Measurements from ENCODE around the gene GALNT4. TPM values are rescaled to one million over a fixed set of nuclear protein-coding genes. Genes with fewer than 3 reads are reported as not detected.
A peak's percentile ranks its signal among the peaks of the same experiment; 100 is the strongest.

GALNT4 gene
- total RNA-seq, 6 experiments from 2014 or later: 2.5 to 6.2 (median 4.1) TPM

GRCh38 chr12:89539426-89540223 is 15.0 kb upstream of the GALNT4 start:
- ATAC-seq: no peak
- no peaks in the 10 kb centered on the region for H3K27me3 ChIP-seq
- no peaks in the 10 kb centered on the region for H3K36me3 ChIP-seq
- H3K27ac ChIP-seq: no peak overlapping the region
- no peak overlapping the region for H3K4me3 ChIP-seq
- no peaks in the 10 kb centered on the region for H3K9me3 ChIP-seq
- H3K4me1 ChIP-seq: peaks cover 0 to 3% (median 1%) of the 10 kb centered on the region in 4 donors
- WGBS (ENCODE audit: insufficient coverage, low coverage, low lambda C conversion rate, missing lambda C conversion rate): 35% methylated on average over 5 of the region's 5 CpGs
- intact Hi-C loops (cut with DNase I): no loop called here
- TF ChIP-seq, protein P1, sequence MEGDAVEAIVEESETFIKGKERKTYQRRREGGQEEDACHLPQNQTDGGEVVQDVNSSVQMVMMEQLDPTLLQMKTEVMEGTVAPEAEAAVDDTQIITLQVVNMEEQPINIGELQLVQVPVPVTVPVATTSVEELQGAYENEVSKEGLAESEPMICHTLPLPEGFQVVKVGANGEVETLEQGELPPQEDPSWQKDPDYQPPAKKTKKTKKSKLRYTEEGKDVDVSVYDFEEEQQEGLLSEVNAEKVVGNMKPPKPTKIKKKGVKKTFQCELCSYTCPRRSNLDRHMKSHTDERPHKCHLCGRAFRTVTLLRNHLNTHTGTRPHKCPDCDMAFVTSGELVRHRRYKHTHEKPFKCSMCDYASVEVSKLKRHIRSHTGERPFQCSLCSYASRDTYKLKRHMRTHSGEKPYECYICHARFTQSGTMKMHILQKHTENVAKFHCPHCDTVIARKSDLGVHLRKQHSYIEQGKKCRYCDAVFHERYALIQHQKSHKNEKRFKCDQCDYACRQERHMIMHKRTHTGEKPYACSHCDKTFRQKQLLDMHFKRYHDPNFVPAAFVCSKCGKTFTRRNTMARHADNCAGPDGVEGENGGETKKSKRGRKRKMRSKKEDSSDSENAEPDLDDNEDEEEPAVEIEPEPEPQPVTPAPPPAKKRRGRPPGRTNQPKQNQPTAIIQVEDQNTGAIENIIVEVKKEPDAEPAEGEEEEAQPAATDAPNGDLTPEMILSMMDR (IDR thresholded peaks at IDR 0.05): no peak
- TF ChIP-seq POLR2A (IDR thresholded peaks at IDR 0.05): no peak
- DNase-seq: no peak

DNA sequence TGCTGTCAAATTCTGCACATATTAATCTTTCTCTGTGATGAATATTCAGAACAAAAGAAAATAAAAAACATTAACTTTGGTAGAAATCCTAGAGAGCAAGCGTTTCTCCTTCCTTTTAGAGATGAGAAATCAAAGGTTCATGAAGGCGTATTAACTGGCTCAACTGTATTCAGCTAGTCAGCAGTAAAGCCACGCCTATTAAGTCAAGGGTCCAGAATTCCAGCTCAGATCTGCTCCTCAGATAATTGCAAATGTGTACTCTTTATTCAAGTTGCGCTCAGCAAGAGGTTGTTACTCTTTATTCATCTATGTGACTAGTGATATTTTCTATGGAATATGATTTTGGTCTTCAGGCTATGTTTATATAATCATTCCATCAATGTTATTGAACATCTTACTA is 14.3 kb upstream of the GALNT4 start:
- intact Hi-C loops (cut with DNase I): no loop called here
- H3K9me3 ChIP-seq: no peaks in the 10 kb centered on the region
- 84% methylated on average over 4 of the region's 4 CpGs for WGBS (ENCODE audit: insufficient coverage, low coverage, low lambda C conversion rate, missing lambda C conversion rate)
- no peak for DNase-seq
- H3K4me1 ChIP-seq: no peaks in the 10 kb centered on the region
- H3K4me3 ChIP-seq: no peak overlapping the region
- H3K36me3 ChIP-seq: no peaks in the 10 kb centered on the region
- H3K27ac ChIP-seq: no peak overlapping the region
- no peak for TF ChIP-seq POLR2A (IDR thresholded peaks at IDR 0.05)
- TF ChIP-seq, protein P1 (IDR thresholded peaks at IDR 0.05): no peak
- ATAC-seq: no peak
- no peaks in the 10 kb centered on the region for H3K27me3 ChIP-seq

- ATAC-seq: no peak
- TF ChIP-seq POLR2A (IDR thresholded peaks at IDR 0.05): no peak
- TF ChIP-seq, protein P1 (IDR thresholded peaks at IDR 0.05): no peak
These were observed 12.8 kb upstream of the GALNT4 start for GRCh38 chr12:89537389-89537788.

GRCh38 chr12:89529738-89530137 is 5.1 kb upstream of the GALNT4 start:
- DNase-seq (no peak), ATAC-seq (peak; percentile 43 to 66 (median 58))
- peaks cover 0 to 7% (median 3%) of the 10 kb centered on the region in 4 donors for H3K4me1 ChIP-seq
- no peaks in the 10 kb centered on the region for H3K36me3 ChIP-seq
- H3K27ac ChIP-seq: no peak overlapping the region
- intact Hi-C loops (cut with DNase I): loop anchor here in 1 of 2 donors (10.0 kb wide), 1 partner anchor 55 kb away; no protein-coding TSS in a partner anchor
- TF ChIP-seq POLR2A (IDR thresholded peaks at IDR 0.05): no peak
- TF ChIP-seq, protein P1 (IDR thresholded peaks at IDR 0.05): peak; percentile 72 to 83 (median 72)
- 42% methylated on average over 1 of the region's 1 CpG for WGBS (ENCODE audit: insufficient coverage, low coverage, low lambda C conversion rate, missing lambda C conversion rate)
- no peaks in the 10 kb centered on the region for H3K27me3 ChIP-seq
- H3K4me3 ChIP-seq: no peak overlapping the region
- H3K9me3 ChIP-seq: no peaks in the 10 kb centered on the region

More at GRCh38 chr12:89537389-89537788, 12.8 kb upstream of the GALNT4 start:
- 50% methylated on average over 3 of the region's 3 CpGs for WGBS (ENCODE audit: insufficient coverage, low coverage, low lambda C conversion rate, missing lambda C conversion rate)
- no peak for DNase-seq
- no peaks in the 10 kb centered on the region for H3K36me3 ChIP-seq
- no peaks in the 10 kb centered on the region for H3K27me3 ChIP-seq
- H3K4me3 ChIP-seq: no peak overlapping the region
- intact Hi-C loops (cut with DNase I): no loop called here
- no peaks in the 10 kb centered on the region for H3K9me3 ChIP-seq
- H3K27ac ChIP-seq: no peak overlapping the region
- H3K4me1 ChIP-seq: no peaks in the 10 kb centered on the region

Data from right lobe of liver (tissue), 6 donors.